Spleen (tissue), 11 donors: ENCODE results near the gene ENDOD1. TPM values are rescaled to one million over a fixed set of nuclear protein-coding genes. Genes with fewer than 3 reads are reported as not detected.

Experiments
- DNase-seq: peaks from one replicate; pipeline ENCODE4 v3.0.0-alpha.2; 2020
- H3K27ac ChIP-seq, 8 donors: fragments of 200-600 bp; sonication (generic) in 7 of 8; 1 replicate in 4 of 8; 2 replicates in 4 of 8; pipeline versions ENCODE4 v1.5.0 to v1.8.0; 2016 to 2021; ENCODE audit warnings: inconsistent platforms in 4 of 8, mild to moderate bottlenecking in 4 of 8, moderate library complexity in 1 of 8
- H3K27me3 ChIP-seq, 7 donors: fragments of 200-600 bp; sonication (generic) in 6 of 7; replicated peaks in 1 of 7; 1 replicate in 4 of 7; 2 replicates in 3 of 7; pipeline versions ENCODE4 v1.5.0 to v1.8.0; 2016 to 2021; ENCODE audit warnings: inconsistent platforms in 3 of 7, mild to moderate bottlenecking in 1 of 7
- H3K36me3 ChIP-seq, 6 donors: fragments of 200-600 bp; sonication (generic) in 5 of 6; 1 replicate in 4 of 6; 2 replicates in 2 of 6; pipeline versions ENCODE4 v1.5.0 to v1.8.0; 2016 to 2021; ENCODE audit warnings: inconsistent platforms in 2 of 6
- H3K4me1 ChIP-seq, 6 donors: fragments of 200-600 bp; sonication (generic) in 5 of 6; 1 replicate in 3 of 6; 2 replicates in 3 of 6; pipeline versions ENCODE4 v1.5.0 to v1.8.0; 2016 to 2021; ENCODE audit warnings: inconsistent platforms in 3 of 6
- H3K4me3 ChIP-seq, 8 donors: fragments of 200-600 bp; sonication (generic) in 7 of 8; 1 replicate in 4 of 8; 2 replicates in 4 of 8; pipeline versions ENCODE4 v1.5.0 to v1.8.0; 2016 to 2021; ENCODE audit warnings: inconsistent platforms in 4 of 8, mild to moderate bottlenecking in 4 of 8, moderate library complexity in 2 of 8
- H3K9me3 ChIP-seq, 8 donors: fragments of 200-600 bp; sonication (generic) in 7 of 8; 1 replicate in 4 of 8; 2 replicates in 4 of 8; pipeline versions ENCODE4 v1.5.0 to v1.8.0; 2016 to 2021; ENCODE audit warnings: inconsistent platforms in 4 of 8
- POLR2A ChIP-seq, 3 donors: fragments of 450-650 bp; IDR thresholded peaks; one replicate each; pipeline ENCODE4 v1.5.1; 2017; ENCODE audit warnings: antibody characterized with exemption in 3 of 3, mild to moderate bottlenecking in 1 of 3
- POLR2AphosphoS5 ChIP-seq, 3 donors: sonication (generic); formaldehyde crosslinking; IDR thresholded peaks; one replicate each; pipeline ENCODE4 v1.5.1; 2017; ENCODE audit warnings: antibody characterized with exemption in 3 of 3
- WGBS, 5 donors: extraction: QIAGEN DNeasy Blood & Tissue Kit in 3 of 5; methylation state at CpG; one replicate each; pipeline versions ENCODE4 v1.1.5 to v1.1.7; 2013 to 2018; 5-methylcytosine and 5-hydroxymethylcytosine counted together
- intact Hi-C: fragments of 100-400 bp; cut with DNase I; formaldehyde crosslinking; loops from one replicate; pipeline ENCODE4 v1.15.0; 2023; ENCODE audit warnings: low total_unique reads
- polyA plus RNA-seq, 3 donors: library from polyadenylated mRNA; stranded (reverse); fragments of 200-250 nt; gene quantifications; one replicate each; pipeline ENCODE4 v1.2.1, GENCODE V29; 2013
- total RNA-seq, 7 donors: library from RNA; depleted of rRNA in 3 of 7; stranded (reverse); fragments of >200 nt in 3 of 7; fragmentation: NEBNext Ultra II Directional in 4 of 7; extraction: Animal tissue kit (Norgen Biotek cat#: 25700) in 4 of 7; gene quantifications; one replicate each; pipeline versions ENCODE4 v1.1.0 to v1.2.1, GENCODE V29; 2016 to 2021
- TF ChIP-seq, protein P1 (sequence below), 11 experiments: fragments of 200-600 bp in 7 of 11; fragments of 450-650 bp in 4 of 11; sonication (generic) in 4 of 11; IDR thresholded peaks in 8 of 11; conservative IDR thresholded peaks in 3 of 11; 1 replicate in 7 of 11; 2 replicates in 4 of 11; pipeline versions ENCODE4 v1.4.0 to v1.8.0; 2016 to 2021; ENCODE audit warnings: antibody characterized with exemption in 11 of 11, inconsistent platforms in 4 of 11, mild to moderate bottlenecking in 1 of 11
- donor health status: healthy with polysubstance abuse.
- donor health status: DM: no; HTN: no; CAD: no; lungs with moderate emphysema.
- donor health status: DM: no; HTN: no; CAD: no.
- donor health status: Bipolar disorder and iron deficiency.
- donor health status: healthy.
- donor health status: DM: no; HTN: no; CAD: no.
- donor health status: DM: yes; HTN: yes; CAD: no.

Gene ENDOD1
- total and polyA plus RNA-seq, 10 donors = 6.3 to 80.5 (median 58.4) TPM

DNA sequence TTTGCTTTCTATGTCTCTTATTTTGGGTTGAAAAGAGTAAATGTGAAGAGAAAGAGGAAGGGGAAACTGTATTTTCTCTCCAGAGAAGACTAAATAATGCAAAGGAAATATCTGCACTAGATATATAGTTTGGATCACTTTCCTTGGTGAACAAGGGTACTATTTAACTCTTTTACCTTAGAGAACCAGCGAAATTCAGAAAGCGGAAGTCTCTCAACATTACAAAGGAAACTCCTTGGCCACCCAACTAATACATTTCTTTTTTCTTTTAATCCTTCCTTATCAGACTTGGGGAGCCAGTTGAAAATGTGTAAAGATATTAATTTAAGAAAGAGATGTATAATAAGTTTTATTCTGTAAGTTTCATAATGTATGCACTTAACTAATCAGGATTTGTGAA, 77.1 kb downstream of the ENDOD1 start:
- DNase-seq = no peak
- H3K27me3 ChIP-seq = no peaks in the 10 kb centered on the region
- TF ChIP-seq POLR2AphosphoS5 (IDR thresholded peaks at IDR 0.05) = no peak
- TF ChIP-seq POLR2A (IDR thresholded peaks at IDR 0.05) = no peak
- TF ChIP-seq, protein P1, sequence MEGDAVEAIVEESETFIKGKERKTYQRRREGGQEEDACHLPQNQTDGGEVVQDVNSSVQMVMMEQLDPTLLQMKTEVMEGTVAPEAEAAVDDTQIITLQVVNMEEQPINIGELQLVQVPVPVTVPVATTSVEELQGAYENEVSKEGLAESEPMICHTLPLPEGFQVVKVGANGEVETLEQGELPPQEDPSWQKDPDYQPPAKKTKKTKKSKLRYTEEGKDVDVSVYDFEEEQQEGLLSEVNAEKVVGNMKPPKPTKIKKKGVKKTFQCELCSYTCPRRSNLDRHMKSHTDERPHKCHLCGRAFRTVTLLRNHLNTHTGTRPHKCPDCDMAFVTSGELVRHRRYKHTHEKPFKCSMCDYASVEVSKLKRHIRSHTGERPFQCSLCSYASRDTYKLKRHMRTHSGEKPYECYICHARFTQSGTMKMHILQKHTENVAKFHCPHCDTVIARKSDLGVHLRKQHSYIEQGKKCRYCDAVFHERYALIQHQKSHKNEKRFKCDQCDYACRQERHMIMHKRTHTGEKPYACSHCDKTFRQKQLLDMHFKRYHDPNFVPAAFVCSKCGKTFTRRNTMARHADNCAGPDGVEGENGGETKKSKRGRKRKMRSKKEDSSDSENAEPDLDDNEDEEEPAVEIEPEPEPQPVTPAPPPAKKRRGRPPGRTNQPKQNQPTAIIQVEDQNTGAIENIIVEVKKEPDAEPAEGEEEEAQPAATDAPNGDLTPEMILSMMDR (IDR thresholded peaks at IDR 0.05 in 8 of 11, conservative IDR thresholded peaks at IDR 0.05 in 3 of 11) = no peak
- H3K9me3 ChIP-seq = no peaks in the 10 kb centered on the region
- peaks cover 0 to 9% (median 0%) of the 10 kb centered on the region in 6 donors for H3K4me1 ChIP-seq
- intact Hi-C loops = loop anchor here (10.0 kb wide), 1 partner anchor 58 kb away; no protein-coding TSS in a partner anchor
- 48 to 73% (median 61%) methylated on average over 2 of the region's 2 CpGs for WGBS, 5 donors
- H3K36me3 ChIP-seq = peaks cover 0 to 39% (median 15%) of the 10 kb centered on the region in 6 donors
- H3K4me3 ChIP-seq = no peak overlapping the region
- H3K27ac ChIP-seq = peak overlapping the region in 1 of 8 donors; percentile 23

DNA sequence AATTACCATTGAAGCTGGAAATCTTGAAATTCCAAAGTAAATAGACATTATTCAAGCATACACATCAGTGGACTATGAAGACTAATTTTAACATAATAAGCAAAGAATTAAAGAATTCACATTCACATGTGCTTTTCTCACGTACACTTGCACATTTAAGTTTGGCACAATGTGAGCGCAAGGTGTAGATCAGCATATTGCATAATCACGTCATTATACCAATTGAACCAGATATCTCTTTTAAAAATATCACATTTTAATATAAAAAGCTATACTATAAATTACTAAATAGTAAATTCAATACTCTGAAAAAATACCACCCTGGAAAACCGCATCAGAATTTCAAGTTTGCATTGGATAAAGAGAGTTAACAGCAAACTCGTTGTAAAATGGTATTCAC, 80.6 kb downstream of the ENDOD1 start:
- WGBS, 5 donors = 95 to 98% (median 96%) methylated on average over 5 of the region's 5 CpGs
- peaks cover 0 to 74% (median 39%) of the 10 kb centered on the region in 6 donors for H3K36me3 ChIP-seq
- no peak for DNase-seq
- H3K4me1 ChIP-seq = peaks cover 0 to 9% (median 0%) of the 10 kb centered on the region in 6 donors
- no peaks in the 10 kb centered on the region for H3K9me3 ChIP-seq
- H3K27ac ChIP-seq = no peak overlapping the region
- no peak for TF ChIP-seq POLR2A (IDR thresholded peaks at IDR 0.05)
- no peaks in the 10 kb centered on the region for H3K27me3 ChIP-seq
- no peak overlapping the region for H3K4me3 ChIP-seq
- intact Hi-C loops = no loop called here

DNA sequence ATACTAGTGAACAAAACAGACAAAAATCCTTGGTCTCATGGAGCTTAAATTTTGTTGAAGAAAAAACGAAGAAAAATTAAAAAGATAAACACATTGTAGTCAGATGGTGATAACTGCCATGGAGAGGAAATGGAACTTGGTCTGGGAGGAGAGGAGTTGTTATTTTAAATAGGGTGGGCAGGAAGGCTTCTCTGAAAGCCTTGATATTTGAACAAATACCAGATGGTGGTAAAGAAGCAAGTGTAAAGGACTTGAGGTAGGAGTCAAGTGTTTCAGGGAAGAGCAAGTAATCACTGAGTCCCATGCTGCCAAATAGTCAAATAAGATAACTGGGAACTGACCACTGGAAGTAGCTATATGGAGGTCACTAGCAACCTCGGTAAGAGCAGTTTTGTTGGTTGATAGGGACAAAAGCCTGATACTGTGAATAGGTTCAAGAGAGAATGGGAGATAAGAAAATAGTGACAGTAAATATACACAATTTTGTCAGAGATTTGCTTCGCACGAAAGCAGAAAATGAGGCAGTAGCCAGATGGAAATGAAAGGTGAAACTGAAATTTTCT, 86.3 kb downstream of the ENDOD1 start:
- DNase-seq = no peak
- H3K27ac ChIP-seq = peak overlapping the region in 1 of 8 donors; percentile 1
- intact Hi-C loops = no loop called here
- H3K9me3 ChIP-seq = no peaks in the 10 kb centered on the region
- TF ChIP-seq POLR2AphosphoS5 (IDR thresholded peaks at IDR 0.05) (no peak), POLR2A (IDR thresholded peaks at IDR 0.05) (no peak)
- TF ChIP-seq, protein P1 (IDR thresholded peaks at IDR 0.05 in 8 of 11, conservative IDR thresholded peaks at IDR 0.05 in 3 of 11) = no peak
- no peaks in the 10 kb centered on the region for H3K4me1 ChIP-seq
- H3K27me3 ChIP-seq = no peaks in the 10 kb centered on the region
- WGBS, 5 donors = 67 to 82% (median 73%) methylated on average over 4 of the region's 4 CpGs
- H3K36me3 ChIP-seq = peaks cover 0 to 100% (median 58%) of the 10 kb centered on the region in 6 donors
- H3K4me3 ChIP-seq = no peak overlapping the region

Other genes starting within 250 kb of the ENDOD1 start
- 10 to 100 TPM; 40.6 to 64.5 (median 57.4) TPM for gene CWC15, start 116.3 kb upstream of the ENDOD1 start, total RNA-seq
- 10 to 100 TPM; 66.8 to 95.0 (median 83.3) TPM for gene CWC15, start 116.3 kb upstream of the ENDOD1 start, polyA plus RNA-seq
- 1 to 10 TPM in 6 of 7 donors, under 1 TPM in 1; 0.67 to 2.8 (median 1.1) TPM for gene KDM4D, start 116.1 kb upstream of the ENDOD1 start, total RNA-seq
- under 1 TPM; 0.39 to 0.64 (median 0.59) TPM for gene KDM4D, start 116.1 kb upstream of the ENDOD1 start, polyA plus RNA-seq
- gene KDM4E, start 64.6 kb upstream of the ENDOD1 start, total RNA-seq = not detected
- gene KDM4E, start 64.6 kb upstream of the ENDOD1 start, polyA plus RNA-seq = not detected
- not detected for gene KDM4F, start 40.4 kb upstream of the ENDOD1 start, total RNA-seq
- not detected for gene KDM4F, start 40.4 kb upstream of the ENDOD1 start, polyA plus RNA-seq
- gene SRSF8, start 22.9 kb upstream of the ENDOD1 start, total RNA-seq = 10 to 100 TPM; 38.1 to 63.9 (median 55.7) TPM
- gene SRSF8, start 22.9 kb upstream of the ENDOD1 start, polyA plus RNA-seq = 10 to 100 TPM; 59.6 to 63.3 (median 62.6) TPM
- 10 to 100 TPM; 51.0 to 79.9 (median 67.2) TPM for gene SESN3, start 141.4 kb downstream of the ENDOD1 start, total RNA-seq
- gene SESN3, start 141.4 kb downstream of the ENDOD1 start, polyA plus RNA-seq = 10 to 100 TPM; 10.9 to 12.9 (median 11.5) TPM